ENCODE data around the gene MAIP1. TPM values are rescaled to one million over a fixed set of nuclear protein-coding genes. Genes with fewer than 3 reads are reported as not detected.

The MAIP1 gene
- total RNA-seq, 1 donor from 2014 or later = 20.4 TPM

DNA sequence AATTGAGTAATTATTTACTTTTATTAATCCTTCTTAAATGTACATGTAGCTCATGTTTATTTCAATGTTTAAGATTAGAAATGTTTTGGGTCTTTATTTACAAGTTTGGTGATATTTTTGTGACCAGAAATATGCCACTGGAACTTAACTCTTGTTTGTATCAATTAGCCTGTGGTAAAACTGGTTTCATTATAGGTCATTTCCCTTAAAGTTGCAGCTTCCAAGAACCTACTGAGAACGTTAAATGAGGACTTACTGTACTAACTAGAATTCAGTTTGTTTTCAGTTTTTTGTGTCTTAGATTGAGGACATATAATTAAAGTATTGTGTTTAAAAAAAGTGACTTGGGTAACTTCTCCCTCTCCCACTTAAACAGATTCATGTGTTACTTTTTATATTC lies 4.4 kb upstream of the MAIP1 start:
- Mint-ChIP-seq H3K4me3 (no peak overlapping the region), H3K36me3 (peaks cover 10% of the 10 kb centered on the region), H3K27ac (no peak overlapping the region), H3K4me1 (ENCODE audit: unreplicated experiment) (peaks cover 5% of the 10 kb centered on the region), H3K27me3 (no peaks in the 10 kb centered on the region), H3K9me3 (no peaks in the 10 kb centered on the region)
- TF ChIP-seq, protein P1, sequence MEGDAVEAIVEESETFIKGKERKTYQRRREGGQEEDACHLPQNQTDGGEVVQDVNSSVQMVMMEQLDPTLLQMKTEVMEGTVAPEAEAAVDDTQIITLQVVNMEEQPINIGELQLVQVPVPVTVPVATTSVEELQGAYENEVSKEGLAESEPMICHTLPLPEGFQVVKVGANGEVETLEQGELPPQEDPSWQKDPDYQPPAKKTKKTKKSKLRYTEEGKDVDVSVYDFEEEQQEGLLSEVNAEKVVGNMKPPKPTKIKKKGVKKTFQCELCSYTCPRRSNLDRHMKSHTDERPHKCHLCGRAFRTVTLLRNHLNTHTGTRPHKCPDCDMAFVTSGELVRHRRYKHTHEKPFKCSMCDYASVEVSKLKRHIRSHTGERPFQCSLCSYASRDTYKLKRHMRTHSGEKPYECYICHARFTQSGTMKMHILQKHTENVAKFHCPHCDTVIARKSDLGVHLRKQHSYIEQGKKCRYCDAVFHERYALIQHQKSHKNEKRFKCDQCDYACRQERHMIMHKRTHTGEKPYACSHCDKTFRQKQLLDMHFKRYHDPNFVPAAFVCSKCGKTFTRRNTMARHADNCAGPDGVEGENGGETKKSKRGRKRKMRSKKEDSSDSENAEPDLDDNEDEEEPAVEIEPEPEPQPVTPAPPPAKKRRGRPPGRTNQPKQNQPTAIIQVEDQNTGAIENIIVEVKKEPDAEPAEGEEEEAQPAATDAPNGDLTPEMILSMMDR (conservative IDR thresholded peaks at IDR 0.05) = no peak
- DNase-seq (ENCODE audit: extremely low spot score, unreplicated experiment) = no peak

DNA sequence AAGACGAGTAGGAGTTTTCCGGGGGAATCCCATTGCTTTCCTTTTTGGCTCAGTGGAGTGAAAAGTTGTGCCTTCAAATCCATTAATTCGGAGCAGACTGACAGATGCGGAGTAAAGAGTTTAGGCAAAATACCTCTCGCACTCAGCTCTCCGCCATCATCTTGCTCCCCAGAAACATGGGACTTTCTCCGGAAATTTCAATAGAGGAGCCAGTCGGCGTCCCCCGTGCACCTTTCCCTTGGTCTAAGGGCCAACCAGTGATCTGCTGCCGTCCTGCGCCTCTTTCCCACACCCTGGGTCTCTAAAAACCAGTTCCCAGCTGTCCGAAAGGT lies 409 bp upstream of the MAIP1 start:
- Mint-ChIP-seq H3K36me3 (peaks cover 3% of the 10 kb centered on the region), H3K4me3 (peak overlapping the region; percentile 99), H3K27ac (peak overlapping the region; percentile 95), H3K9me3 (no peaks in the 10 kb centered on the region), H3K4me1 (ENCODE audit: unreplicated experiment) (peaks cover 16% of the 10 kb centered on the region), H3K27me3 (no peaks in the 10 kb centered on the region)
- no peak for DNase-seq (ENCODE audit: extremely low spot score, unreplicated experiment)
- TF ChIP-seq, protein P1 (conservative IDR thresholded peaks at IDR 0.05) = no peak

DNA sequence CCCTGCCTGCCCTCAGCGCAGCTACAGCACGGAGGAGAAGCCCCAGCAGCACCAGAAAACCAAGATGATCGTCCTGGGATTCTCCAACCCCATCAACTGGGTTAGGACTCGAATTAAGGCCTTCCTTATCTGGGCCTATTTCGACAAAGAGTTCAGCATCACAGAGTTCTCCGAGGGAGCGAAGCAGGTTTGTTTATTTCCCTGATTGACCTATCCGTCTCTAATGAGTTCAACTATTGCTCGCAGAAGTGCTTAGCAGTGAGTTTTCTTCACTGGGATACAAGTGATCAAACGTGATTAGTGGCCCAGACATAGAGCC lies 639 bp downstream of the MAIP1 start:
- TF ChIP-seq, protein P1 (conservative IDR thresholded peaks at IDR 0.05) = no peak
- H3K9me3 Mint-ChIP-seq = no peaks in the 10 kb centered on the region
- H3K27me3 Mint-ChIP-seq = no peaks in the 10 kb centered on the region
- peaks cover 16% of the 10 kb centered on the region for H3K4me1 Mint-ChIP-seq (ENCODE audit: unreplicated experiment)
- no peak for DNase-seq (ENCODE audit: extremely low spot score, unreplicated experiment)
- H3K36me3 Mint-ChIP-seq = peaks cover 3% of the 10 kb centered on the region
- H3K4me3 Mint-ChIP-seq = peak overlapping the region; percentile 99
- peak overlapping the region; percentile 95 for H3K27ac Mint-ChIP-seq

DNA sequence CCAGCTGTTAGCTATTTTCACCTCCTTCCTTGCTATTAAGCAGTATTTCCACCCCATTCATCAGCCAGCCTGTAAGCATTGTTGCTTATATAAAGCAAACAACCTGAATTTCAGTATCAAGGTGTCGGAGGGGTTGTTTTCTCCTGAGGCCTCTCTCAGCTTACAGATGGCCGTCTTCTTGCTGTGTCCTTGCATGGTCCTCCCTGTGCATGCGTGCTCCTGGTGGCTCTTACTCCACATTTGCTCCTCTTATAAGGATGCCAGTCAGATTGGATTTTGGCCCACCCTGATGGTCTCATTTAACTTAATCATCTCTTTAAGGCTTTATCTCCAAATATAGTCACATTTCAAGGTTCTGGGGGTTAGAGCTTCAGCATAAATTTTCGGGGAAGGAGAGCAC lies 2.6 kb downstream of the MAIP1 start:
- H3K36me3 Mint-ChIP-seq = peaks cover 5% of the 10 kb centered on the region
- H3K27ac Mint-ChIP-seq = peak overlapping the region; percentile 14
- no peaks in the 10 kb centered on the region for H3K9me3 Mint-ChIP-seq

DNA sequence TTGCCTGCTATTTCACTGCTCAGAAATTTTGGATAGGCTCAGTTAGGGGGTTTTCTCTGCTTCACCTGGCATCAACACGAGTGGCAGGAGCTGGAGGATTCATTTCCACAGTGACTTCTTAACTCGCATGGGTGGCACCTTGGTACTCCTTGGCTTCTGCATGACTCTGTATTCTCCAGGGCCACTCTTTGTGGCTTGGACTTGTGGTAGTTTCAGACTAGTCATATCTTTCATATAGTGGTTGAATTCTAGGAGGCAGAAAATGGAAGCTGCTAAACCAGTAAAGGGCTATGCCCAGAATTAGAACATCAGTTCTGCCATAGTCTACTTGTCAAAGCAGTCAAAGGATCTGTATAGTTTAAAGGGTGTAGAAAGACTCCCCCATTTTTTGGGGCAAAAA lies 6.8 kb downstream of the MAIP1 start:
- peaks cover 9% of the 10 kb centered on the region for H3K36me3 Mint-ChIP-seq

More for the DNA sequence above, 2.6 kb downstream of the MAIP1 start:
- H3K4me1 Mint-ChIP-seq (ENCODE audit: unreplicated experiment) = peaks cover 16% of the 10 kb centered on the region
- H3K27me3 Mint-ChIP-seq = no peaks in the 10 kb centered on the region
- H3K4me3 Mint-ChIP-seq = peak overlapping the region; percentile 12
- DNase-seq (ENCODE audit: extremely low spot score, unreplicated experiment) = no peak
- TF ChIP-seq, protein P1 (conservative IDR thresholded peaks at IDR 0.05) = no peak

More for the DNA sequence above, 6.8 kb downstream of the MAIP1 start:
- no peak for DNase-seq (ENCODE audit: extremely low spot score, unreplicated experiment)
- Mint-ChIP-seq H3K4me3 (no peak overlapping the region), H3K27ac (no peak overlapping the region), H3K9me3 (no peaks in the 10 kb centered on the region), H3K4me1 (ENCODE audit: unreplicated experiment) (peaks cover 5% of the 10 kb centered on the region), H3K27me3 (no peaks in the 10 kb centered on the region)
- TF ChIP-seq, protein P1 (conservative IDR thresholded peaks at IDR 0.05) = no peak

All from type B pancreatic cell (in vitro differentiated cells).